NCI-H526 (cell line): ENCODE data around the gene TM6SF1.
A peak's percentile ranks its signal among the peaks of the same experiment; 100 is the strongest.
"Not testable (repeated sequence)": the region's sequence is repeated elsewhere in the genome, so short reads cannot be mapped to it uniquely, and the experiment has no call there.

ENCODE experiments used
- DNase-seq, 2 experiments: peaks; one replicate each; lab custom pipeline; 2025; lab: John Stamatoyannopoulos, UW

The TM6SF1 gene

DNA sequence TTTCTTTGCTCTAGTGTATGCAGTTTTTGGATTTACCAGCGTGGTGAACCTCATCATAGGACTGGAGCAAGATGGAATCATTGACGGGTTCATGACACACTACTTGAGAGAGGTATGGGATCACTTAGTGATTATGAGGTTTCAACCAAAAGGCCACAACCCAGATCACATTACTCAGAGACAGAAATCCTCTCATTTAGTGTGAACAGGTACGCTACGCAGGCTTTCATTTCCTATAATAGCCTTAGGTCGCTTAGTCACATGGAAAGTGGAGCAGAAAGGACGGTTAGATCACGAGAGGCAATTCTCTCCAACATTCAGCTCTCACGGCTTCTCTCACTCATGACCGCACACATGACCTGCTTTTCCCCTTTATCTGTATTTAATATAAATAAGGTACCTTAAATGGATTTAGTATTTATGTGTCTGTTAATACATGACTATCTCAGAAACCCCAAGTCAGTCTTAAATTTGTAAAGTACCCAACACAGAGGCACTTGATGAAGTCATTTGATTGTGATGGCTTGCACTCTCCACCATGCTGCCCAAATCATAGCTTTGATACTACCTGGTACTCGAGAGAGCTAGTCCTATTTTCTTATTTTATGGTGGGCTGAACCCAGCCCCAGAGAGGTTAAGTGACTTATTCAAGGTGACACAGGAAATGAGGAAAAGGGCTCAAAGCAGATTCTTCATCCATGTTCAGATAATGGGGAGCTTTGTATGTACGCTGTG is 8.6 kb downstream of the TM6SF1 start:
- DNase-seq = no peak

DNA sequence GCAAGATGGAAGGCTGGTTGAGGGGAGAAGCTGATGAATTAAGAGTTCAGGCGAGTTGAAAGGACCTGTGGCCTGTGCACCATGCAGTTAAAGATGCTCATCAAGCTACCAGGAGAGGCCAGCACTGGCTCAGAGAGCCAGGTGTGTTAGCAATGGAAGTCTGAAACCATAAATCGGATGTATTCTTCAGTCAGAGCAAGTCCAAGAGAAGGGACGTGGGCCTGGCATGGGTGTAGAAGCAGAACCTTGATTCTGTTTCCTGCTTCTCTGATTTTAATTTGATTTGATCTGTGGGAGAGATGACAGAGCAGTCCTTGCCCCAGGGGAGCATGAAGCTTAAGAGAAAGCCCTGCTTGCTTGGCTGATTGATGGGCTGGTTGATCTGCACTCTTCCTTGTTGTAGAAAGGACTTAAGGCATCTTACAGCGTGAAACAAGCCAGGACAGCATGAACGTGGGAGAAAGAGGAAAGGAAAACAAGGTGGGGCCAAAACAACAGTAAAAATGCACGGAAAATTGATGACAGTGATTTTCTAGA is 10.9 kb downstream of the TM6SF1 start:
- no peak for DNase-seq

DNA sequence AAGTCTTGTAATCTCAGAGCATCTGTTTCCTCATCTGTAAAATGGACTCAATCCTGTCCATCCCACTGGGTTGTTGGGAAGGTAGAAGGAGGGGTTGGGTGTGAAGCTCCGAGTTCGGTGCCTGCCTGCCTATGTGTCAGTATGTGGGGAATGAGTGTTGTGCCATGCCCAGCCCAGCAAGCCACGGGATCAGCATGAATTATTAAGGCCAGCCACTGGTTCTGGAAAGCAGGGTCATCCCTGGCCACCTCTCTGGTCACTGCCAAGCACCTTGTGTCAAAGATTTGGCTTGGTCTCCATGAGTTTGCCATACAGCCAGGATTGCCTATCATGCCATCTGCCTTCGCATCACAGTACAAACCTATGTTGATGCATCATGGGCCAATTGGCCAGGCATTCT is 11.5 kb downstream of the TM6SF1 start:
- no peak for DNase-seq

DNA sequence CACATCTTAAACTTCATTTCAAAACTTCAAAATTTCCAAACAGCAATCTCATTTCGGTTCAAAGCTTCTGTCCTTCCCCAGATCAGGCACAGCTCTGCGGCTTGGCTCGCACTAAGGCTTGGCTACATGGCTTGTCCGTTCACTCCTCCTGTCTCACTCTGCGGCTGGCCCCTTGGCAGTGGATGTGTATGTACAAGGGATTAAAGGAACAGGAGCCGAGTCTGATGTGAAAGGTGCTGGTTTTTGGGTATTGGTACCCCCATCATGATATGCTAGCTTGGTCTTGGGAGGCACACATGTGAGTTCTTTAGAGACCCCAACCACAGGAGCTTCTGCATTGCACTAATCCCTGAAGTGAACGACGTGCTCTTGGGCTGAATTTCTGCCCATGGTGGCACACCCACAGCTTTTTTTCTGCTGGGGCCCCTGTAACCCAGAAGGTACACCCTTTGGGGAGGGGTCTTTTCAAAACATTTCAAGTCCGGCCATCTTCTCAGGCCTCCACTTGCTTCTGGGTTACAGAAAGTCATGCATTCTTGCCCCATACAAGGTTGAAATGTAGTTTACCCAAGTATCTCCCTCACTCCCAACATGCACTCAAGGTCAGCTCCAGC is 12.6 kb downstream of the TM6SF1 start:
- no peak for DNase-seq

DNA sequence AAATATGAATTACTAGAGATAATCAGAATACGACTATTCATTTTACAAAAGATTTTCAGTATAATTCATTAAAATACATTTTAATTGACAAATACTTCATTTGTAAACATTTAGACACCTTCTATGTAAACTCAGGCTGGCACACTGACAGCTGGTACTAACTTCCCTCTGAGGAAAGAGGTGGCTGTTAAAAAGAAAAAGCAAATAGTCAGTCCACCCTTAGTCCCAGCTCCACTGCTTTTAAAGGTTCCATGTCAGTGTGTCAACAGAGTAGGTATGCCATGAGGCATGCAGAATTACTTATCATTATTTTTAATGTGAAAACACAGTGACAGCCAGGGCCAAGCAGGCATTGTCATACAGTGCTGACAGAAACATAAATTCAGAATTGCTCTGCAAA is 16.1 kb downstream of the TM6SF1 start:
- no peak for DNase-seq

DNA sequence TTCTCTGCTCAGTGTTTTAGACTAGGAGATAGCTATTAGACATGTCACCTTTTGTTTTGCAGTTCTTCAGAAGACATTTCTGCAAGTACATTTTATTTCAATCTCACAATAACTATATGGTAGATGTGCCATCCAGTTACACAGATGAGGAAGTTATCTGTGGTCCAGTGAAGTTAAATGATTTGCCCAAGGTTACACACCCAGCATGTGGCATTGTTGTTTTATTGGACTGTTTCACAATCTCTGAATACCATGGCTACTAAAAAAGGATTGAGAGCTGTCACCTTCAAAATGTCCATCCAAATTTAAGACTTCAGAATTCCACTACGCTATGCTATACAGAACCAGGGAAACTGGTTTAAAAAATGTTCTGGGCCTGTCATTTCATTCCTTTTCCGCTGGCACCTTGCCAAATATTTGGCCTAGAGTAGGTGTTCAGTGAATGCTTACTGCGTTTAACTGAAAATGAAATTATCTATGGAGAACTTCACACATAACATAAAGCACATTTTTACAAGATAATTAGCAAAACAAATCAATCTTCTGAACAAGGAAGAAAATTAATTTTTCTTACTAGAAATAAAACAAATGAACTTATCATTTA is 20.2 kb downstream of the TM6SF1 start:
- DNase-seq = no peak

DNA sequence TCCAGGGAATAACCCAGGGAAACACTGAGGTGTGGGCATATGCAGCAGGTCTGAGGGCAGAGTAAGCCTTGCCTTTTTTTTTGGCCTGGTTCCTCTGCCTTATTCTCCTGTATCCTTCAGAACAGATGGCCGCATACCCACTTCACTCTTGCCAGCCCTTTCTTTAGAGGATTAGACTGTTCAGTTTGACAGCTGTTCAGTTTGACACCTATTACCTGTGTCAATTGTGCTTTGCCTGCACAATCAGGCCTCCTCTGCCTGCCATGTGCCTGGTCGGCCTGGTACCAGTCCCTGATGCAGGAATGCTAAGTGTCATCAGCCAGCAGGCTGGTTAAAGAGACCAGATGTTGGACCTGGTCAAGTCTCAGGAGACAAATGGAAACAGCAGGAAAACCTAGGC is 22.3 kb downstream of the TM6SF1 start:
- no peak for DNase-seq

DNA sequence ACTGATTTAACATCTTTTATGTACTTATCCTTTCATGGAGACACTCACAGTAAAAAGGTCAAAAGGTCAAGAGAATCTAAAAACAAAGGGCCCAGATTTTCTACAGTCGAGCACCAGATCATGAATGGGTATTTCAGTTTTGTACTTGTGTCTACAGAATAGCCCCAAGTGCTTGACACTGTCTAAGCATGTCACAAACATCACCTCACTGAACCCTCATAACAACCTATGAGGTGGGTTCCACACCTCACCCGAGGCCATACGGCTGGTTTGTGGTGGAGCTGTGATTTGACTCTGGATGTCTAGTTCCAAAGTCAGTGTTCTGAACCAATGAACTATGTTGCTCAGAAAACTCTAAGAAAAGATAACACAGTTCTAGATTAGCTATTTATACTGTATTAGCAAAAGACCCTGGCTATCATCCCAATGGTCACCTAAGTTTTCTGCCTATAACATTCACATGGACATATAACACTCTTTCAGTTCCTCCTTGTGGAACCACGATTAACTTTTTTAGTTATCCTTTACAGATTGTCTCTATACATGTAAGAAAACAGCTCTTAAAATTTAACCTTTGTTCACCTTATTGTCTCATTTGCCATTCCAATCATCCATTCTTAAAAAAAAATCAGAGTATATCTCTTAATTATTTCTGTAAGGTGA is 25.5 kb downstream of the TM6SF1 start:
- DNase-seq = no peak

DNA sequence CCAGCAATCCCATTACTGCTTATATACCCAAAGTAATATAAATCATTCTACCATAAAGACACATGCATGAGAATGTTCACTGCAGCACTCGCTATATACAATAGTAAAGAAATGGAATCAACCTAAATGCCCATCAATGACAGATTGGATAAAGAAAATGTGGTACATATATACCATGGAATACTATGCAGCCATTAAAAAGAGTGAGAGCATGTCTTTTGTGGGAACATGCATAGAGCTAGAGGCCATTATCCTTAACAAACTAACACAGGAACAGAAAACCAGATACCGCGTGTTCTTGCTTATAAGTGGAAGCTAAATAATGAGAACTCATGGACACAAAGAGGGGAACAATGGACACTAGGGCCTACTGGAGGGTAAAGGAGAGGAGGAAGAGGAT is 34.7 kb downstream of the TM6SF1 start:
- DNase-seq = not testable (repeated sequence)

DNA sequence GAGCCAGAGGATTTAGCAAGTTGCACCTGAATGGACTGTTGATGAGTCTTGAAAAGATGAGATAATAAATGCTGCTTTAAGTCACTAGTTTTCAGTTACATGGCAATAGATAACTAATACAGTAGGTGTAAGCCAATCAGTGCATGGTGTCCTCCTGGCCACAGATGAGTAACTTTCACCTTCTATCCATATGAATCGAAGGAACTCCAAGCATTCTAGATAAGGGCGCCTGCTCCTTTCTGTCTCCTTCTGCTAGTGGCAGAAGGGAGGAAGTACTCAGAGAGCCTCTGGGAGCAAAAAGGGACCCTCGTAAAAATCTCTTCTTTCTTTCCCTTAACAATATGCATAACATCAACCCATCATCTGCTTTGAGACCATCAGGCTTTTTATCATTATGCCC is 37.3 kb downstream of the TM6SF1 start:
- DNase-seq = no peak

DNA sequence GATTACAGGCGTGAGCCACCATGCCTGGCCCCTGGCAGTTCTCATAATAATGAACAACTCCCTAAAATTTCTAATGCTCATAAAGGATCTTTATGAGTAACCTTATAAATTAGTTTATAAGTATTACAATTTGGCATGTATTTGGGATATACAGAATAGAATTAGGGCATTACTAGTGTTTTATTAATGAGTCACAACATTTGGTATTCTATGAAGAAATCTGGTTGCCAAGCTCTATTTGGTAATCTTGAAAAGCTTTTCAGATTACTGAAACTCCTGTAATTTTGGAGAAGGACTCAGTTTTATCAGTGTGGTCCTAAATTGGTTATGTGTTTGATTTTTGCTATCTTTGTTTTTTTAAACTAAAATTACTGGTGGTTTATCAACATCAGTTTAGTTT is 45.8 kb downstream of the TM6SF1 start:
- DNase-seq = no peak

DNA sequence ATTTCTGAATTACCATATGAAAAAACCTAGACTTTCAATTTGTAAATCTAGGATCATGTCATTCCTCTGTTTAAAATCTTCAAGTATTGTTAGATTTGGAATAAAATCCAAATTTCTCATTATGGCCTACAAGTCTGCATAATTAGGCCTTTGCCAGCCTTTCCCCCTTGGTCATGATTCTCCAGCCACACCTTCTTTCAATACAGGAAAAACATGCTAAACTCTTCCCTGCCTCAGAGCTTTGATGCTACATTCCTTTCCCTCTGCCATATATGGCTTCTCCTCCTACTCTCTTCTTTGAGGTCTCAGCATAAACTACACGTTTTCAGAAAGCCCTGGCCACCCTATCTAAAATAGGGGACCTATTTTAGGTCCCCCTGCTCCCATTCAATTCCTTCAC is 48.5 kb downstream of the TM6SF1 start:
- no peak for DNase-seq

DNA sequence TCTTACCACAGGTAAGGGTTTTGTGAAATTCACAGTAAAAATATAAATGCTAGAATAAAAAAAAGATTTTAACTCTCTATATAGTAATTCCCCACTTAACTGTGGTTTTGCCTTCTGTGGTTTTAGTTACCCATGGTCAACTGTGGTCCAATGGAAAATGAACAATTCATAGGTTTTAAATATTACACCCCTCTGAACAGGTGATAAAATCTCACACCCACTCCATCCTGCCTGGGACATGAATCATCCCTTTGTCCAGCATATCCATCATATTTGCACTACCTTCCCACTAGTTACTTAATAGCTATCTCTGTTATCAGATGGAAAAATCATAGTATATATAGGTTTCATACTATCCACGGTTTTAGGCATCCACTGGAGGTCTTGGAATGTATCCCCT is 50.9 kb downstream of the TM6SF1 start:
- DNase-seq = peak in 1 of 2 experiments; percentile 3

DNA sequence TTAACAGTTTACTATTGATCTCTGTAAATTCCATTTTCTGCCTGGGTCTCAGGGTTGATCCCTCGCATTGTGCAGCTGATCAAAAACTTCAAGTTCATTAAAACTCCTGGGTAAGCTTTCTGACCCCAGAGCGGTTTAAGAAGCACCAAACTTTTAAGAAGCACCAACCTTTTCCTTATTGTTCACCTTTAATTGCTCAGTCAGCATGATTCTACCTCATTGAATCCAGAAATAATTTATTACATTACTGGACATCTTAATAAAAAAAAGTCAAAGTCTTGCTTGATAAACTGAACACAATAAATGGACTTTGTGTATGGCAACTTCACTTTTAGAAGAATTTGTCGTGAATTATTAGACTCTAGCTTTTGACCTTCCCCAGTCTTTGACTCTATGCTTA is 53.3 kb downstream of the TM6SF1 start:
- DNase-seq = no peak

DNA sequence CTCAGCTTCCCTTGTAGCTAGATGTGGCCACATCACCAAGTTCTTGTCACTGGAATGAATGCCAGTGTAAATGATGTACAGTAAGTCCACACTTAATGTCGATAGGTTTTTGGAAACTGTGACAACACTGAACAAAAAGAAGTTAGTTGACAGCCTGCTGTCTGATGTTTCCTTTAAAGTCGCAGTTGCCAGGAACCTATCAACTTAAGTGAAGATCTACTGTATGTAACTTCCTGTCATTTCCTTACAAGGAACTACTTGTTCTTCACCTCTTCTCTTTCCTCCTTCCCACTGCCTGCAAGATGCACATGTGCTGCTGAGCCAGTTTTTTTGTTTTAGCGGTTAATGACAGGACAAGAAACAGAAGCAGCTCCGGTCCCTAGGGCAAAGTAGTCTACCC is 55.6 kb downstream of the TM6SF1 start:
- no peak for DNase-seq

DNA sequence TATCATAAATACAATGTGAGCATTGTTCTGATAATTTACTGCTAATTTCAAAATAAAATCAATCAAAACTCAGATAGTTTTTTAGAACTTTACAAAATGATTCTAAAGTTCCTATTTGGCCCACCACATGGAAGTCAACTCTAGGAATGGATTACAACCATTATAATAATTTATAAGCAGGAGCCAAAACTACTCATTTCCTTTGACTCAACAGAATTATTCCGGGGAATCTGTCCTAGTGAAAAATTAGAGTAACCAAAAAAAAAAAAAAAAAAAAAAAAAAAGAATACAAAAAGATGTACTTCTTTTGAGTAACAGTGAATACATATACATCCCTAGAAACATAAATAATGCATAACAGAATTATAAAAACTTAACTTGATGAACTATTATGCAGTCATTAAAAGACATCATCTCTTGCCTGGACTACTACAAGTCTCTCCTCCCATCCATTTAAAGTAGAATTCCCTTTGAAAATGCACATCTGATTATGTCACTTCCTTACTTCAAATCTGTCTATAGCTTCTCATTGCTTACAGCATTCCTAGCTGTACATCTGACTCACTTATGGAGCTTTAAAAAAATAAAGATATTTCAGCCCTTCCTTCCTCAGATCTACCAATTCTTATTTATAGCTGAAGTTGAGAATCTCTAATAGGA is 56.8 kb downstream of the TM6SF1 start:
- DNase-seq = no peak

DNA sequence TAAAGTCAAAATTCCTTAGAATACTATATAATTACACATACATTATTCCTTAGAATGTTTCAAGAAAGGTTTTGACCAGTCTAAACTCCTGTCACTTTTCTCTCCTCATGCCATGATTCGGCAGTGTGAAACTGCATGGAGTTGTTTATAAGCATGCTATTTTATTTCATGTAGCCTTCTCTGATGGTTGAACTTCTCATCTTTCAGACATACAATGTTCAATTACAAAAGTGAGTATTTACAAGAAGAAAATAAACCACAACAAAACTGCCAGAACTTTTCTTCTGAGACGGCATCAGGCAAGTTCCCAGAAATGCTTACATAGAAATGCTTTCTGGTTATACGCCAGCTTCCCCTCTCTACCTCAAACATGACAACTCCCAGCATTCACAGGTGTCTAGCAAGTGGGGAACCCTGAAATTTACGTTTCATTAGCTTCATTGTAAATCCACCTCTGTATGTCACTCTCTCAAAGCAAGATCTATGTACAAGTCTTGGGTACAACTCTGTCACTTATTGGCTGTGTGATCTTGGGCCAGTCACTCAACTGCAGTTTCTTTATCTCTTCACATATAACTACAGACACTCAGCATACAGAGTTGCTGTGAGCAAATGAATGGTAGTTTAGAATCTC is 57.4 kb downstream of the TM6SF1 start:
- no peak for DNase-seq

DNA sequence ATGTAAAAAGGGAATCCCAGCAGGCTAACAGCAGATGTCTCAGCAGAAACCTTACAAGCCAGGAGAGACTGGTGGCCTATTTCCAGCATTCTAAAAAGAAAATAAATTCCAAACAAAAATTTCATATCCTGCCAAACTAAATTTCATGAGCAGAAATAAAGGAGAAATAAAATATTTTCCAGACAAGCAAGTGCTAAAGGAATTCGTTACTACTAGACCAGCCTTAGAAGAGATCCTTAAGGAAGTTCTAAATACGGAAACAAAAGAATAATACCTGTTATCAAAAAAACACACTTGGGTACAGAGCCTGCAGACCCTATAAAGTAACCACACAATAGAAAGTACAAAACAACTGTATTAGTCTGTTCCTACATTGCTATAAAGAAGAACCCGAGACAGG is 58.8 kb downstream of the TM6SF1 start:
- no peak for DNase-seq

DNA sequence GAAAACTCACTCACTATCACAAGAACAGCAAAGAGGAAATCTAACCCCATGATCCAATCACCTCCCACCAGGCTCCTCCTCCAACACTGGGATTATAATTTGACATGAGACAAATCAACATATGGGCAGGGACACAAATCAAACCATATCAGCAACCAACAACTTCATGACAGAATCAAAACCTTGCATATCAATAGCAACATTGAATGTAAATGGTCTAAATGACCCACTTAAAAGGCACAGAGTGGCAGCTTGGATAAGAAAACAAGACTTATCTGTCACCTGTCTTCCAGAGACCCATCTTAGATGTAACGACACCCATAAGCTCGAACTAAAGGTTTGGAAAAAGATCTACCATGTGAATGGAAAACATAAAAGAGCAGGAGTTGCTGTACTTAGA is 59.4 kb downstream of the TM6SF1 start:
- no peak for DNase-seq

DNA sequence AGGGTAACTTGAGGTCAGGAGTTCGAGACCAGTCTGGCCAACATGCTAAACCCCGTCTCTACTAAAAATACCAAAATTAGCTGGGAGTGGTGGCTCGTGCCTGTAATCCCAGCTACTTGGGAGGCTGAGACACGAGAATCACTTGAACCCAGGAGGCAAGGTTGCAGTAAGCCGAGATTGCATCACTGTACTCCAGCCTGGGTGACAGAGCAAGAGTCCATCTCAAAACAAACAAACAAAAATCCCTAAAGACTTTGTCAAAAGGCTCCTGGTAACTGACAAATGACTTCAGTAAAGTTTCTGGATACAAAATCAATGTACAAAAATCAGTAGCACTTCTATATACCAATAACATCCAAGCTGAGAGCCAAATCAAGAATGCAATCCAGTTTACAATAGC is 62.1 kb downstream of the TM6SF1 start:
- DNase-seq = not testable (repeated sequence)

DNA sequence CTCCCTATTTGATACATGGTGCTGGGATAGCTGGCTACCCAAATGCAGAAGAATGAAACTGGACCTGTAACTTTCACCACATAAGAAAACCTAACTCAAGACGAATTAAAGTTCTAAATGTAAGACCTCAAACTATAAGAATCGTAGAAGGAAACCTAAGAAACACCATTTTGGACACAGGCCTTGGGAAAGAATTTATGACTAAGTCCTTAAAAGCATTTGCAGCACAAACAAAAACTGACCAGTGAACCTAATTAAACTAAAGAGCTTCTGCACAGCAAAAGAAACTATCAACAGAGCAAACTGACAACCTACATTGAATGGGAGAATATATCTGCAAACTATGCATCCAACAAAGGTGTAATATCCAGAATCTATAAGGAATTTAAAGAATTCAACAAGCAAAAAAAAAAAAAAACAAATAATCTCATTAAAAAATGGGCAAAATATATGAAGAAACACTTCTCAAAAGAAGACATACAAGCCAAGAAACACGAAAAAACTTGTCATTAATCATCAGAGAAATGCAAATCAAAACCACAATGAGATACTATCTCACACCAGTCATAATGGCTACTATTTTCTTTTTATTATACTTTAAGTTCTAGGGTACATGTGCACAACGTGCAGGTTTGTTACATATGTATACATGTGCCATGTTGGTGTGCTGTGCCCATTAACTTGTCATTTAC is 63.2 kb downstream of the TM6SF1 start:
- no peak for DNase-seq
